H9 (cell line): ENCODE results near the gene PRAME. TPM values are rescaled to one million over a fixed set of nuclear protein-coding genes. Genes with fewer than 3 reads are reported as not detected.

Experiments used
- DNase-seq: peaks from one replicate; pipeline ENCODE4 v3.0.0-alpha.2; 2017
- H2AFZ ChIP-seq: one replicate; pipeline ENCODE4 v1.6.1; 2013; ENCODE audit warnings: mild to moderate bottlenecking, low read length, control low read depth, moderate library complexity
- H2AK5ac ChIP-seq: 2 replicates; pipeline ENCODE4 v1.6.1; 2013; ENCODE audit warnings: low read length, control low read depth, mixed read lengths; ENCODE audit not compliant: insufficient read length
- H2BK120ac ChIP-seq: one replicate; pipeline ENCODE4 v1.6.1; 2013; ENCODE audit warnings: low read depth, mild to moderate bottlenecking, low read length, control low read depth, inconsistent platforms; ENCODE audit not compliant: poor library complexity, severe bottlenecking
- H2BK12ac ChIP-seq: 2 replicates; pipeline ENCODE4 v1.6.1; 2013; ENCODE audit warnings: low read length, control low read depth, mixed read lengths, low read depth; ENCODE audit not compliant: insufficient read length
- H2BK15ac ChIP-seq: 2 replicates; pipeline ENCODE4 v1.6.1; 2013; ENCODE audit warnings: low read depth, low read length, control low read depth
- H2BK20ac ChIP-seq: one replicate; pipeline ENCODE4 v1.6.1; 2013; ENCODE audit warnings: low read depth, mild to moderate bottlenecking, low read length, control low read depth, inconsistent platforms; ENCODE audit not compliant: poor library complexity, severe bottlenecking
- H2BK5ac ChIP-seq: 2 replicates; pipeline ENCODE4 v1.6.1; 2013; ENCODE audit warnings: low read length, control low read depth, mixed read lengths; ENCODE audit not compliant: insufficient read length
- H3K14ac ChIP-seq: 2 replicates; pipeline ENCODE4 v1.6.1; 2013; ENCODE audit warnings: low read length, control low read depth; ENCODE audit not compliant: insufficient read depth
- H3K18ac ChIP-seq: 2 replicates; pipeline ENCODE4 v1.6.1; 2013; ENCODE audit warnings: low read depth, mild to moderate bottlenecking, mixed read lengths, low read length, control low read depth; ENCODE audit not compliant: insufficient read length
- H3K23ac ChIP-seq: 2 replicates; pipeline ENCODE4 v1.6.1; 2013; ENCODE audit warnings: low read length, control low read depth, mixed read lengths, low read depth; ENCODE audit not compliant: insufficient read length
- H3K23me2 ChIP-seq: 2 replicates; pipeline ENCODE4 v1.6.1; 2013; ENCODE audit warnings: low read depth, mild to moderate bottlenecking, mixed read lengths, low read length, control low read depth; ENCODE audit not compliant: insufficient read length, poor library complexity, severe bottlenecking
- H3K27ac ChIP-seq: 2 replicates; pipeline ENCODE4 v1.5.1; 2013; ENCODE audit warnings: low read length, control low read depth, mixed read lengths, low read depth; ENCODE audit not compliant: insufficient read length
- H3K27me3 ChIP-seq: 2 replicates; pipeline ENCODE4 v1.6.1; 2013; ENCODE audit warnings: low read length, control low read depth, inconsistent platforms; ENCODE audit not compliant: insufficient read depth
- H3K4ac ChIP-seq: 2 replicates; pipeline ENCODE4 v1.6.1; 2013; ENCODE audit warnings: low read depth, mild to moderate bottlenecking, control low read depth, inconsistent platforms, low read length, moderate library complexity
- H3K4me1 ChIP-seq: 2 replicates; pipeline ENCODE4 v1.6.1; 2013; ENCODE audit warnings: low read length, control low read depth, inconsistent platforms; ENCODE audit not compliant: insufficient read depth
- H3K4me2 ChIP-seq: 2 replicates; pipeline ENCODE4 v1.6.1; 2013; ENCODE audit warnings: low read length, control low read depth, mixed read lengths; ENCODE audit not compliant: insufficient read length, insufficient read depth
- H3K56ac ChIP-seq: 2 replicates; pipeline ENCODE4 v1.6.1; 2013; ENCODE audit warnings: low read depth, mild to moderate bottlenecking, mixed read lengths, low read length, control low read depth; ENCODE audit not compliant: insufficient read length
- H3K79me1 ChIP-seq: 2 replicates; pipeline ENCODE4 v1.6.1; 2013; ENCODE audit warnings: low read depth, mild to moderate bottlenecking, moderate library complexity, low read length, control low read depth, inconsistent platforms; ENCODE audit not compliant: insufficient read depth, poor library complexity, severe bottlenecking
- H3K79me2 ChIP-seq: 2 replicates; pipeline ENCODE4 v1.6.1; 2013; ENCODE audit warnings: low read length, control low read depth, inconsistent platforms; ENCODE audit not compliant: insufficient read depth
- H3K9ac ChIP-seq: 2 replicates; pipeline ENCODE4 v1.6.1; 2013; ENCODE audit warnings: low read length, control low read depth, mixed read lengths; ENCODE audit not compliant: insufficient read length; ENCODE audit errors: extremely low read depth
- H3K9me3 ChIP-seq: one replicate; pipeline ENCODE4 v1.6.1; 2013; ENCODE audit warnings: low read depth, low read length, inconsistent platforms; ENCODE audit not compliant: control insufficient read depth
- H3T11ph ChIP-seq: one replicate; pipeline ENCODE4 v1.6.1; 2013; ENCODE audit warnings: mild to moderate bottlenecking, low read length, control low read depth, inconsistent platforms
- H4K20me1 ChIP-seq: one replicate; pipeline ENCODE4 v1.6.1; 2013; ENCODE audit not compliant: control insufficient read depth, insufficient read length, insufficient read depth
- H4K5ac ChIP-seq: 2 replicates; pipeline ENCODE4 v1.6.1; 2013; ENCODE audit warnings: low read depth, mild to moderate bottlenecking, mixed read lengths, low read length, control low read depth; ENCODE audit not compliant: insufficient read length
- H4K8ac ChIP-seq: replicated peaks from 2 replicates; pipeline ENCODE4 v1.6.1; 2013; ENCODE audit warnings: low read length, control low read depth, mixed read lengths, low read depth; ENCODE audit not compliant: insufficient read length
- H4K91ac ChIP-seq: 2 replicates; pipeline ENCODE4 v1.6.1; 2013; ENCODE audit warnings: low read depth, mild to moderate bottlenecking, moderate library complexity, mixed read lengths, low read length, control low read depth; ENCODE audit not compliant: insufficient read length
- H3K27ac Mint-ChIP-seq, 3 experiments: 2 replicates in 2 of 3; 3 replicates in 1 of 3; pipeline ENCODE4 v1.8.0; 2020 to 2021; ENCODE audit warnings: mixed read lengths in 3 of 3, mild to moderate bottlenecking in 1 of 3, moderate library complexity in 1 of 3
- H3K27me3 Mint-ChIP-seq: 2 replicates; pipeline ENCODE4 v1.8.0; 2021; ENCODE audit warnings: low read depth, mild to moderate bottlenecking, moderate library complexity, mixed read lengths
- H3K36me3 Mint-ChIP-seq, 3 experiments: 2 replicates in 2 of 3; 3 replicates in 1 of 3; pipeline ENCODE4 v1.8.0; 2020 to 2021; ENCODE audit warnings: low read depth in 3 of 3, mixed read lengths in 3 of 3; ENCODE audit not compliant: insufficient read depth in 1 of 3
- H3K4me1 Mint-ChIP-seq, 2 experiments: 2 replicates each; pipeline ENCODE4 v1.8.0; 2020; ENCODE audit warnings: mixed read lengths in 2 of 2
- H3K4me3 Mint-ChIP-seq, 2 experiments: 2 replicates in 1 of 2; 3 replicates in 1 of 2; pipeline ENCODE4 v1.8.0; 2020 to 2021; ENCODE audit warnings: mild to moderate bottlenecking in 2 of 2, mixed read lengths in 2 of 2, moderate library complexity in 1 of 2
- H3K9me3 Mint-ChIP-seq, 2 experiments: 2 replicates in 1 of 2; 3 replicates in 1 of 2; pipeline ENCODE4 v1.8.0; 2020; ENCODE audit warnings: mild to moderate bottlenecking in 2 of 2, mixed read lengths in 2 of 2, moderate library complexity in 1 of 2
- WGBS: extraction: QIAGEN DNeasy Blood & Tissue Kit; methylation state at CpG from one replicate; pipeline ENCODE4 v1.1.7; 2013; ENCODE audit warnings: missing lambda C conversion rate, low lambda C conversion rate, mixed read lengths; ENCODE audit not compliant: insufficient read length; ENCODE audit errors: extremely low coverage; 5-methylcytosine and 5-hydroxymethylcytosine counted together
- total RNA-seq: library from RNA; stranded (reverse); gene quantifications from 2 replicates; pipeline ENCODE4 v1.2.1, GENCODE V29; 2021
- TF ChIP-seq, protein P1 (sequence below): fragments of 200-600 bp; sonication (generic); conservative IDR thresholded peaks from 3 replicates; pipeline ENCODE4 v1.8.0; 2021; ENCODE audit warnings: antibody characterized with exemption, mild to moderate bottlenecking

The PRAME gene
- total RNA-seq, 1 experiment from 2014 or later: 0.31 TPM

- H4K8ac ChIP-seq: no peak overlapping the region
- H4K5ac ChIP-seq: no peak overlapping the region
- no peak overlapping the region for H3K27ac ChIP-seq
- H2BK12ac ChIP-seq: no peak overlapping the region
- no peak overlapping the region for H2AK5ac ChIP-seq
- Mint-ChIP-seq H3K27me3 (peaks cover 84% of the 10 kb centered on the region), H3K9me3 (peaks cover 8% of the 10 kb centered on the region in 2 experiments; a peak in 4 of 5 replicates), H3K36me3 (peaks cover 0 to 1% (median 1%) of the 10 kb centered on the region in 3 experiments; a peak in 4 of 7 replicates), H3K4me1 (no peaks in the 10 kb centered on the region), H3K4me3 (no peak overlapping the region), H3K27ac (no peak overlapping the region)
- no CpG with 5 or more reads among the region's 8 CpGs for WGBS
- no peaks in the 10 kb centered on the region for H3K79me1 ChIP-seq
- H3K4ac ChIP-seq: no peak overlapping the region
- no peak overlapping the region for H4K91ac ChIP-seq
- H3K27me3 ChIP-seq: peaks cover 27% of the 10 kb centered on the region; the same call in 1 of the 2 replicates
- no peak overlapping the region for H2BK5ac ChIP-seq
- H3T11ph ChIP-seq: no peak overlapping the region
- no peak overlapping the region for H3K14ac ChIP-seq
- H2BK20ac ChIP-seq: no peak overlapping the region
- H3K23me2 ChIP-seq: no peaks in the 10 kb centered on the region
- H3K9me3 ChIP-seq: no peaks in the 10 kb centered on the region
- H3K9ac ChIP-seq: no peak overlapping the region
- DNase-seq: no peak
- no peak overlapping the region for H3K23ac ChIP-seq
- no peaks in the 10 kb centered on the region for H3K4me1 ChIP-seq
- H3K18ac ChIP-seq: no peak overlapping the region
- H2BK120ac ChIP-seq: no peak overlapping the region
- H3K56ac ChIP-seq: no peak overlapping the region
- no peak overlapping the region for H2BK15ac ChIP-seq
- no peaks in the 10 kb centered on the region for H3K79me2 ChIP-seq
- H3K4me2 ChIP-seq: no peak overlapping the region
- TF ChIP-seq, protein P1, sequence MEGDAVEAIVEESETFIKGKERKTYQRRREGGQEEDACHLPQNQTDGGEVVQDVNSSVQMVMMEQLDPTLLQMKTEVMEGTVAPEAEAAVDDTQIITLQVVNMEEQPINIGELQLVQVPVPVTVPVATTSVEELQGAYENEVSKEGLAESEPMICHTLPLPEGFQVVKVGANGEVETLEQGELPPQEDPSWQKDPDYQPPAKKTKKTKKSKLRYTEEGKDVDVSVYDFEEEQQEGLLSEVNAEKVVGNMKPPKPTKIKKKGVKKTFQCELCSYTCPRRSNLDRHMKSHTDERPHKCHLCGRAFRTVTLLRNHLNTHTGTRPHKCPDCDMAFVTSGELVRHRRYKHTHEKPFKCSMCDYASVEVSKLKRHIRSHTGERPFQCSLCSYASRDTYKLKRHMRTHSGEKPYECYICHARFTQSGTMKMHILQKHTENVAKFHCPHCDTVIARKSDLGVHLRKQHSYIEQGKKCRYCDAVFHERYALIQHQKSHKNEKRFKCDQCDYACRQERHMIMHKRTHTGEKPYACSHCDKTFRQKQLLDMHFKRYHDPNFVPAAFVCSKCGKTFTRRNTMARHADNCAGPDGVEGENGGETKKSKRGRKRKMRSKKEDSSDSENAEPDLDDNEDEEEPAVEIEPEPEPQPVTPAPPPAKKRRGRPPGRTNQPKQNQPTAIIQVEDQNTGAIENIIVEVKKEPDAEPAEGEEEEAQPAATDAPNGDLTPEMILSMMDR: no peak
- H2AFZ ChIP-seq: no peak overlapping the region
- H4K20me1 ChIP-seq: no peaks in the 10 kb centered on the region
These were observed 5.1 kb downstream of the PRAME start for GRCh38 chr22:22553735-22554586.
